ENCODE measurements around the gene PIEZO2.

The PIEZO2 gene

DNA sequence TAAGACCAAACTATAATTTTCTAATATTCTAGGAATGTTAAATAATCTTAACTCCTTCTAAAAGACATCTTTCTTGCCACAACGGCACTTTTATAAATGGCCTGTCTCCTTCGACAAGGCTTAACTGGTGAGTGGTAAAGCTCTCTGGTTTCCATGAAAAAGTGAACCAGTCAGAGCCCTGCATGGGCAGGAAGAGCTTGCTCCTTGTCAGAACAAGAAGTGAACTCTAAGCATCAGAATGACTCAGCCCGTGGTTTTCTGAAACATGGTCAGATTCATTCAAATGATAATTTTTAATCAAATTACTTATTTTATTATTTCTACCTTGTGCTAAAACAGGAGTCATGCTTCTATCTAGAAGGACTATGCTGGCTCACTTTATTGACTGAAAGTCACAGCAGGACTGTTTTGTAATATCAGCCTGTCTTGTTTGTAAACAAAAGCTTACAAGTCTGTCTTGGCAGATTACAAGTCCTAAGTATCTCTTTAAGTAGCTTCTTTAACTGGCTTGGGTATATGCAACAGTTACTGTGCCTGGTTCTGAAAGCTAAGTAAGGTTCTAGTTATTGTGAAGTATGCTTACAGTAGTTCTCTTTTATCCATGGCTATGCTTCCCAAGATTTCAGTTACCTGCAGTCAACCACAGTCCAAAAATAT lies 378.2 kb downstream of the PIEZO2 start:
- no peak for DNase-seq

GRCh38 chr18:10770264-10770663 lies 379.1 kb downstream of the PIEZO2 start:
- no peak for DNase-seq

- no peak for DNase-seq
Observed at GRCh38 chr18:10768221-10768620, 381.1 kb downstream of the PIEZO2 start.

DNA sequence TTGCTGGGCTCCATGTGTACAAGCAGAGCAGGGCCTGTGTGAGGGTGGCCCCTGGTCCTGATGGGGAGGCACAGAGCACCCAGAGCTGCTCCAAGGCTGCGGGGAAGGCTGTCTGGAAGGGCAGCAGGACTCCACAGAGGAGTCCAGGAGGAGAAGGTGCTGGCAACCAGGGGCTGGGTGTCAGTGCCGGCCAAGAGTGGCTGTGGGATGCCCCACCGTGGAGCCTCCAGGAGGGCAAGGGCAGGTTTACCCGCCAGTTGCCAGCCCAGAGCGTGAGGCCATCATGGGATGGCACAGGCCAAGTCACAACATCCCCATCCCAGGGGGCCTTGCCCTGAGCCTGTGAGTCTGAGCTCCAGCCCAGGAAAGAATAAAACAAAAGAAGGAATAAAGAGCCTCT lies 381.7 kb downstream of the PIEZO2 start:
- DNase-seq, result no peak

- DNase-seq, result no peak
Observed at GRCh38 chr18:10760986-10761385, 388.4 kb downstream of the PIEZO2 start.

DNA sequence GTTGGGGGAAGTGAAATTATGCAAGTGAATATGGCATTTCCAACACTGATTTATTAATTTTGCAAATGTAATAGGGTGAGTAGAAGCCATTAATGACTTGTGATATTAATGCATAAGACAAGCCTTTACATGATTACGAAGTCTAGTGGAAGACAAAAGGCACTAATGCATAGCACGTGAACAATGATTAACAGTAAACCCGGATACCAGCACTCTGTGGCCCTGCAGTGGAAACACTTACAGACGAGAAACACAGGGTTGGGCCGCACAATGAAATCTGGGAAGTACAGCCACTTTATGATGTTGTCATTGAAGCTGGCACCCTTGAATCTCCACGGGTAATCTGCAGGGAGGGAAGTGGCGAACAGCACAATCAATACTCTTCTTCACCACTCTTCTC lies 390.1 kb downstream of the PIEZO2 start:
- no peak for DNase-seq

DNA sequence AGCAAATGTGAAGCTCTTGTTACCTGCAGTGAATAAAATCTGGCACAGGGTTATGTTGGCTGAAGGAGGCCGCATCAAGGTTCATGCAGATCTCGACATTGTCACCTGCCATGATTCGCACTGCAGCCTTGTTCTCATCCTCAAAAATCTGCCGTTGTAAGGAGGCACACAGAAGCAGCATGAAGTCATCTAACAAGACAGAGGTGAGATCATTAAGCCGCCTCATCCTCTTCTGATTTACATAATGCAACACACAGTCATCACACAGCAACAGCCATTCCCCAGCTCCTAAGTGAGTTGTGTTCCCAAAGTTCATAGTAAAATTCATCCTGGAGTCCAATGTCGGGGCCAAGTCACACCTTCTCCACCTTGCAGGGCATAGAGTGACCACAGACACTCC lies 391.4 kb downstream of the PIEZO2 start:
- no peak for DNase-seq

DNA sequence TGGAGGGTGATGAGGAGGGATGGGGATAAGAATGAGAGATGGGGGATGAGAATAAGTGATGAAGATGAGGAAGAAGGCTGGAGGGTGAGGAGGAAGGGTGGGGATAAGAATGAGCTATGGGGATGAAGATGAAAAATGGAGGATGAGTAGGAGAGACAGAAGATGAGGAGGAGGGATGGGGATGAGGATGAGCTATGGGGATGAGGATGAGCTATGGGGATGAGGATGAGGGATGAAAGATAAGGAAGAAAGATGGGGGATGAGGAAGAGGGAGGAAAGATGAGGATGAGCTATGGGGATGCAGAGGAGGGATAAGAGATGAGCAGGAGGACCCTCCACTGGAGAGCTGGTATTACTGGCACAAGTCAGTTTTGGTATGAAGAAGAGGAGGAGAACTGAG lies 392.0 kb downstream of the PIEZO2 start:
- DNase-seq, result no peak

GRCh38 chr18:10755855-10756254 lies 393.5 kb downstream of the PIEZO2 start:
- DNase-seq, result no peak

DNA sequence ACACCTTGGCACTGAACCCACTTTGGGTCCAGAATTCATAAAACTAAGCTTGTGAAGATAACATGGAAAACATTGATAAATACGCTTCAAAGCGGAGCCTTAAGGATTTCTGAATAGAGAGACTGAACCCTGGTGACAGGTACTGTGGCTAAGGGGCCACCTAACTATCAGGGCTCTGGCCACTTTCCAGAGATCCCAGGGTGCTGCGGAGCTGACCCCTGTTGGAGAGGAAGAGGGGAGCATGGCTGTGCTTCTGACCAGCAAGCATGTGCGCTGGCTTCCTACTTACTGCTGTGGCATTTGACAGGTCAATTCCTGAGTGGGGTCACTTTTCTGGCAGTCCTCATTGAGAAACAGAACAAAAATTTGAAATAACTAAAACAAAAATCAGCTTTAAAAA lies 395.2 kb downstream of the PIEZO2 start:
- DNase-seq, result no peak

DNA sequence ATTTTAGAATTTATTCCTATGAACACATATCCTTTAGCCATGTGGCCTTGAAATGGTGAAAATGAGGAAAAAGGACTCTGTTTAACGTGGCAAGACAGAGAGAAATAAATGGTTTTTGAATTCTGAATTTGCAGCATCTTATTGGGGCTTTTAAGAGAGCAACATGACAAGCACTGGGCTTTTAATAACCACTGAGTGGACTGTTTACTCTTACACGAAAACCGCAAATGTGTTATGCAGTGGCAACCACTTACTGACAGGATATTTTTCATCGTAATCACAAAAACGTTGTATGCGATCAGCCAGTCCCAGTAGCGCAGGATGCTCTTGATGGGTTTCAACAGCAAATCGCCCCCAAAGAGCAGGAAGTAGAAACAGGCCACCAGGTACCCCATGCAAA lies 397.0 kb downstream of the PIEZO2 start:
- no peak for DNase-seq

GRCh38 chr18:10751653-10752052 lies 397.7 kb downstream of the PIEZO2 start:
- no peak for DNase-seq

DNA sequence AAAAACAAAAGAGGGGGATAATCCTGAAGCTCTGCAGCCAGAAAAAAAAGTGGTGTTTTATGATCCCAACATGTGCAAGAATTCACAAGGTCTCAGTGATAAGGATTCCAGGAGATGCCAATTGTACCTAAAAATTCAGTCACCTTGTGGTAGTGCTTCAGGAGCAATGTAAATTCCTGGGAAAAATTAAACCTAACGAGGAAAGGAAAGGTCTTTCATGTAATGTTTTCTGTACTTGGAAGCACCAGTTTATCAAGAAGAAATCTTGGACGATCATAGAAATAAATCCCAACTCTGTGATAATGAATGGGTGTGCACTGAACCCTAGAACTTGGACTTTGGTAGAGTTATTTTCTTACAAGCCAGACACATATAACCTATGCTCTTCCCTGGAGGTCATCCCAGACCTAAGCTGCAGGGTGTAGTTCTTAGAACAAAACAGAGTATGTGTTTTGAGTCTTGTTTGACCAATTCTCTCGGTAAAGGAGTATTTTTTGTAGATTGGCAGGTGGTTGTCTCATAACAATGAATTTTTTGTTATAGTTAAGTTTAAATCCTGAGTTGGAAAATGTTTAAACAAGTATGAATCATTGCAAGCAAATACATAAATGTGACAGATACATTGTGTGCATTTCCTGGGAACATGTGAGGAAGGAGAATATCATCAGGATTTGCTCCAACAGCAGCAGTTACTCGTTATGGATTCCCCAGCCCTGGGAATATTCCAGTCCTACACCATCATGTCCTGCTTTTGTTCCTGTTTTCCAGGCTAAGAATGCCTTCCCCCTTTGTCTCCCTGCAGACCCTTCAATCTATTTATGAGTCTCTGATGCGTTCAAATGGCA lies 399.0 kb downstream of the PIEZO2 start:
- no peak for DNase-seq

GRCh38 chr18:10748641-10749040 lies 400.7 kb downstream of the PIEZO2 start:
- no peak for DNase-seq

DNA sequence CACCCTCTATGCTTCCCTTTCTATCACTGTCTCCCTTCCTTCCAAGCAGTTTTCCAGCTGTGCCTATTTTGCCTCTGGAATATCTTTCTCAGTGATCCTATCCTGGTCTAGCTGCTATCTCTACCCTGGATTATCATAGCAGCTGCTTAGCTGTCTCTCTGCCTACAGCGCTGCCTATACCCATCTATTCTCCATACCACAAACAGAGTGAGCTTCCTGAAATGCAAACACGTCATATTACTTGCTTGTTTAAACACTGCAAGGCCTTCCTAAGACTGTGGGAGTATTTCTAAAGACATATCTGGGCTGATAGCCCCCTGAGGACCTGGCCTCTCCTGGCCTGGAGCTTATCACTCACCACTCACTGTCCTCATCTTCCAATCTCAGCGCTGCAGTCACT lies 403.4 kb downstream of the PIEZO2 start:
- DNase-seq, result no peak

GRCh38 chr18:10745219-10745618 lies 404.1 kb downstream of the PIEZO2 start:
- no peak for DNase-seq

- no peak for DNase-seq
Observed at GRCh38 chr18:10743766-10744165, 405.6 kb downstream of the PIEZO2 start.

- no peak for DNase-seq
Observed at GRCh38 chr18:10739152-10739551, 410.2 kb downstream of the PIEZO2 start.

- no peak for DNase-seq
Observed at GRCh38 chr18:10736984-10737383, 412.4 kb downstream of the PIEZO2 start.

- DNase-seq, result no peak
Observed at GRCh38 chr18:10732990-10733389, 416.4 kb downstream of the PIEZO2 start.

DNA sequence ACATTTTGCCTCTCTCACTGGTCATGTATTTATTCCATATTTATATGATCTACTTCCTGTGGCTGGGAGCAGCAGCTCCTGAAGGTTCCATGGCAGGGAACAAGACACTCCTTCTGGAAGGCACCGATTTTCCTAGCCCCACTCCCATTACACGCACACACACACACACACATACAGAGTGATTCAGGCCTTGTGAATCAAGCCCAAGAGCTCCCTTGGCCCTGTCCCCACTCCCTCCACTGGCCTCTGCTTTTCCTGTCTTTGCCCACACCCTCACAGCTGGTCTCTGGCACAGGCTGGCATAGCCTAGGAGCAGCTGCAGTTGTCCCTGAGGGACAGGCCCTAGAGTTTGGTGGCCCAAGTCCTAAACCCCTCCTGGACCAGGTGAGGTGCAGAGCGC lies 421.9 kb downstream of the PIEZO2 start:
- no peak for DNase-seq

DNA sequence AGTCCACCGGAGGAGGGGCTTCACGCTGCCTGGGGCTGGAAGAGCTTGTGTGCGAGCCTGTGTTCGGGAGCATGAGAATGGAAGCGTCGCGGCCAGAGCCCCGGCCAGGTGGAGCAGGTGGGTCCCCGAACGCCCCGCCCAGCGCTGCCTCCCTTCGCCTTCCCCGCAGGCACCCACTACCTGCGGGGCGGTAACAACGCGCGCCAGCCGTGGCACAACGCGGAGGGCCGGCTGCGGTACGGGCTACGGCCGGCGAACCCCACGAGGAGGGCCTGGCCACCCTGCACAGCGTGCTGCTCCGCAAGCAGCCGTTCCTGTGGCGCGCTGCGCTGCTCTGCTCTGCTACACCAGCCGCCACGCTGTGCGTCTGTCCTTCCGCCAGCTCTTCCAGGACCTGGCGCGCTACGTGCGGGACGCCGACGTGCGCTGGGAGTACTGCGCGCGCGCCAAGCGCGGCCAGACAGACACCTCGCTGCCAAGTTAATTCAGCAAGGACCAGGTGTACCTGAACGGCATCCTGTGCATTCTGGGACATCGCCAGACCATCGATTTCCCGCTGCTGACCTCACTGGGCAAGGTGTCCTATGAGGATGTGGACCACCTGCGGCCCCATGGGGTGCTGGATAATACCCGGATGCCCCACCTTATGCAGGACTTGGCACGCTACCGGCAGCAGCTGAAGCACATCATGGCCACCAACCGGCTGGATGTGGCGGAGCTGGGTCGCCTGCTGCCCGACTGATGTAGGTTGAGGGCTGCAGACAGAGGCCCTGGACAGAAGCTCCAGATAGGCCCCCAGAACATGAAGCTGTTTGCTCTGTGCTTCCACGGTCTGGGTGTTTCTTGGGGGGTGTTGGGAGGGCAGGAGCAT lies 422.9 kb downstream of the PIEZO2 start:
- DNase-seq, result no peak

GRCh38 chr18:10724666-10725065 lies 424.7 kb downstream of the PIEZO2 start:
- no peak for DNase-seq

GRCh38 chr18:10723496-10723895 lies 425.9 kb downstream of the PIEZO2 start:
- no peak for DNase-seq
